Measurements from ENCODE around the gene MUSTN1. TPM values are rescaled to one million over a fixed set of nuclear protein-coding genes. Genes with fewer than 3 reads are reported as not detected.

Gene MUSTN1
- total RNA-seq: 10 to 100 TPM in 2 of 6 donors, 1 to 10 TPM in 4; 1.2 to 62.9 (median 6.5) TPM

DNA sequence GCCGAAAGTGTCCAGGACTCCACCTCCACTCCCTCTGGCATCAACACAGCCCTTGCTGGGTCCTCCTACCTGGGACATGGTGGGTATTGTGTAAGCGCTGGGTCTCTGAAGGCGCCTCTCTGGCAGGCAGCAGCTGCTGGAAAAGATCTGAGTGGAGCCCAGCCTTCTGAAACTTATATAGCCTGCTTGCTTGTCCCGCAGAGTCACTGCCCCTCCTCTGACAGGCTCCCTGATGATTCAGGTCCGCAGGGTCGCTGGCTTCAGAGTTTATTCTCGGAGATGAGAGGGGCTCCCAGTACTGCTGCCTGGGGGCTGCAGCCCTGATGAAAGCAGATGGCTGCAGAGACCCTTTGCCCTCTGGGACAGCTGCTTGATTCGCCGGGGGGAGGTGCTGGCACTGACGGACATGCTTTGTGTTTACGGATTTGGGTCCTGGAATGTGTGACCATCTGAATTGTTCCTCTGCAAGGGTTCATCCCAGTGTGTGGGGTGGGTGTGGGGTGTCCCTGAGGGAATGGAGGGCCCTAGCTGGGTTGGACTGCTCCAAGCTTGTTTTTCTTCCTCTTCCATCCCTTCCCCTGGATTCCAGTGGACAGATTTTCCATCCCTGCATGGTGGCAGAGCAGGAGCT, at the start of gene MUSTN1:
Gene MUSTN1 (minus strand): TSS at position 149 of the 631 bp plus-strand sequence. CDS start 71 bp downstream, at position 78.
- H3K27ac ChIP-seq: peak within 1 kb of the TSS in 2 of 4 donors; percentile 3 to 33
- H3K9me3 ChIP-seq: no peaks in the 10 kb centered on the region
- peak within 1 kb of the TSS in 1 of 4 donors; percentile 10 for H3K4me3 ChIP-seq
- H3K4me1 ChIP-seq: peaks cover 0 to 6% (median 3%) of the 10 kb centered on the region in 4 donors
- TF ChIP-seq POLR2A (IDR thresholded peaks at IDR 0.05) (no peak), EP300 (IDR thresholded peaks at IDR 0.05) (no peak), POLR2AphosphoS5 (IDR thresholded peaks at IDR 0.05) (no peak), CTCF (IDR thresholded peaks at IDR 0.05) (no peak)
- ATAC-seq (ENCODE audit: low FRiP score in 2 of 2): no peak
- DNase-seq: no peak
- H3K36me3 ChIP-seq: peaks cover 0 to 37% (median 15%) of the 10 kb centered on the region in 4 donors
- H3K27me3 ChIP-seq: no peaks in the 10 kb centered on the region
- 75 to 83% methylated on average over 6 to 11 of the region's 11 CpGs for WGBS, 2 donors

GRCh38 chr3:52882377-52882776, 47.6 kb upstream of the MUSTN1 start:
- no peak for DNase-seq
- Histone ChIP-seq H3K9me3 (no peaks in the 10 kb centered on the region), H3K27me3 (no peaks in the 10 kb centered on the region), H3K4me3 (no peak overlapping the region), H3K27ac (no peak overlapping the region), H3K36me3 (peaks cover 0 to 6% (median 0%) of the 10 kb centered on the region in 4 donors), H3K4me1 (peaks cover 0 to 20% (median 8%) of the 10 kb centered on the region in 4 donors)
- WGBS, 2 donors: 73 to 80% methylated on average over 4 of the region's 4 CpGs
- ATAC-seq (ENCODE audit: low FRiP score in 2 of 2): no peak
- no peak for TF ChIP-seq POLR2AphosphoS5 (IDR thresholded peaks at IDR 0.05)
- no peak for TF ChIP-seq POLR2A (IDR thresholded peaks at IDR 0.05)
- TF ChIP-seq EP300 (IDR thresholded peaks at IDR 0.05): no peak
- no peak for TF ChIP-seq CTCF (IDR thresholded peaks at IDR 0.05)

GRCh38 chr3:52881871-52882270, 47.1 kb upstream of the MUSTN1 start:
- Histone ChIP-seq H3K4me3 (no peak overlapping the region), H3K4me1 (peaks cover 0 to 16% (median 7%) of the 10 kb centered on the region in 4 donors), H3K9me3 (no peaks in the 10 kb centered on the region), H3K27me3 (no peaks in the 10 kb centered on the region), H3K27ac (no peak overlapping the region), H3K36me3 (peaks cover 0 to 6% (median 0%) of the 10 kb centered on the region in 4 donors)
- DNase-seq (no peak), ATAC-seq (ENCODE audit: low FRiP score in 2 of 2) (no peak)
- TF ChIP-seq EP300 (IDR thresholded peaks at IDR 0.05) (no peak), POLR2AphosphoS5 (IDR thresholded peaks at IDR 0.05) (no peak), CTCF (IDR thresholded peaks at IDR 0.05) (no peak), POLR2A (IDR thresholded peaks at IDR 0.05) (no peak)
- 49 to 76% methylated on average over 3 to 4 of the region's 4 CpGs for WGBS, 2 donors

DNA sequence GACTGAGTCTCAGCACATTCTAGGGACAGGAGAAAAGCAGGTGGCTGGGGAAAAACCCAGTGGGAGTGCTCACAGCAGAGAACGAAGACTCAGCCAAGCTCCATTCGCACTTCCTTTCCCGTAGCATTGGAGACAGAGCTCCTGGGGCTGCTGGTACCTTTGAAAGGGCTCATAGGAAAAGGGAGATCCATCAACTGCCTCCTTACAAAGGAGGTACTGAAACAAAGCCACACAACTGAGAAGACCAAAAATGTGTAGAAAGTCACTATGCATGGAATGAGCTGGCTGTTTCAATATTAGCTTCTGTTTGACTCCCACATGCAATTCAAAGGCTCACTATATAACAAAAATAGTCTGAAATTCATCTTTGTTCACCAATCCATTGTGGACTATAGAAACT, 45.7 kb upstream of the MUSTN1 start:
- Histone ChIP-seq H3K9me3 (no peaks in the 10 kb centered on the region), H3K4me1 (peaks cover 0 to 19% (median 7%) of the 10 kb centered on the region in 4 donors), H3K36me3 (peaks cover 0 to 4% (median 0%) of the 10 kb centered on the region in 4 donors), H3K4me3 (no peak overlapping the region), H3K27me3 (no peaks in the 10 kb centered on the region), H3K27ac (no peak overlapping the region)
- DNase-seq (no peak), ATAC-seq (ENCODE audit: low FRiP score in 2 of 2) (no peak)
- 85 to 89% methylated on average over 3 of the region's 3 CpGs for WGBS, 2 donors
- no peak for TF ChIP-seq CTCF (IDR thresholded peaks at IDR 0.05)
- TF ChIP-seq POLR2AphosphoS5 (IDR thresholded peaks at IDR 0.05): no peak
- TF ChIP-seq POLR2A (IDR thresholded peaks at IDR 0.05): no peak
- TF ChIP-seq EP300 (IDR thresholded peaks at IDR 0.05): no peak

- WGBS, 2 donors: 99% methylated on average over 5 of the region's 5 CpGs
- no peaks in the 10 kb centered on the region for H3K9me3 ChIP-seq
- no peaks in the 10 kb centered on the region for H3K36me3 ChIP-seq
- no peak overlapping the region for H3K27ac ChIP-seq
- TF ChIP-seq POLR2AphosphoS5 (IDR thresholded peaks at IDR 0.05) (no peak), POLR2A (IDR thresholded peaks at IDR 0.05) (no peak), CTCF (IDR thresholded peaks at IDR 0.05) (no peak), EP300 (IDR thresholded peaks at IDR 0.05) (no peak)
- H3K27me3 ChIP-seq: no peaks in the 10 kb centered on the region
- DNase-seq (no peak), ATAC-seq (ENCODE audit: low FRiP score in 2 of 2) (no peak)
- H3K4me1 ChIP-seq: peaks cover 0 to 20% (median 9%) of the 10 kb centered on the region in 4 donors
- no peak overlapping the region for H3K4me3 ChIP-seq
These were observed 45.2 kb upstream of the MUSTN1 start for GRCh38 chr3:52880047-52880446.
